Heart left ventricle (tissue), 13 donors: ENCODE results near the gene UPP1.

Experiments
- POLR2A ChIP-seq, 2 donors: fragments of 450-650 bp; IDR thresholded peaks; one replicate each; pipeline ENCODE4 v1.6.1; 2017; ENCODE audit warnings: antibody characterized with exemption in 2 of 2, mild to moderate bottlenecking in 2 of 2, moderate library complexity in 2 of 2
- TF ChIP-seq, protein P1 (sequence below), 12 donors: fragments of 200-600 bp; sonication (generic) in 4 of 12; IDR thresholded peaks; one replicate each; pipeline versions ENCODE4 v1.5.0 to v1.8.0; 2018 to 2022; ENCODE audit warnings: antibody characterized with exemption in 12 of 12, mild to moderate bottlenecking in 5 of 12
- donor health status: ischemic (EF 13 %, LVEDD 7.1; RV severe dilation, severe dysfunction).
- donor health status: DM: no; HTN: yes; CAD: no.
- donor health status: DM: no; HTN: no; CAD: no.
- donor health status: ischemic (EF 25% LVEDD 6.9; RV normal size, moderate dysfunction).
- donor health status: ischemic (EF 25% LVEDD 5.7; RV mildly dilated, moderate dysfunction).
- donor health status: ischemic (EF 35%, LVEDD 5.7; RV mildly dilated, moderate dysfunction).
- donor health status: nonischemic (EF 11% LVEDD 7.7; RV severe dilation, severe dysfunction).
- donor health status: DM: yes; HTN: yes; CAD: no.
- donor health status: PGD.
- donor health status: ischemic (EF 29% LVEDD 5.4; RV normal size, mild dysfunction).
- donor health status: nonischemic (EF 23%, LVEDD 6.1; RV moderate dilation, normal function).

DNA sequence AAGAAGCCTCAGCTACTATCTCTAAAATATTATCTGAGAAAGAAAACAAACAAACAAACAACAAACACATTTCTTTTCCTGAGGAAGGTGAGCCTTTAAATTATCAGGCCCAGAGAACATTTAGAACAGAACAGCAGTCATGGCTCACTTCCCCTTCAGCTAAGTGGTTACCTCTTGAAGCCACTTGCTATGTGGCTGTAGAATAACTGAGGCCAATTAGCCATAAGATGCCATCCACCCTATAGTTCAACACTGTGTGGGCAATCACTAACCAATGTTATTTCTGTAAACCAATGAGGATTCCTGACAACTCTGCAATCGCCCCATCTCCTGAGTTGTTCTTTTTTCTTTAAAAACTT lies 3.7 kb upstream of the UPP1 start:
- TF ChIP-seq, protein P1, sequence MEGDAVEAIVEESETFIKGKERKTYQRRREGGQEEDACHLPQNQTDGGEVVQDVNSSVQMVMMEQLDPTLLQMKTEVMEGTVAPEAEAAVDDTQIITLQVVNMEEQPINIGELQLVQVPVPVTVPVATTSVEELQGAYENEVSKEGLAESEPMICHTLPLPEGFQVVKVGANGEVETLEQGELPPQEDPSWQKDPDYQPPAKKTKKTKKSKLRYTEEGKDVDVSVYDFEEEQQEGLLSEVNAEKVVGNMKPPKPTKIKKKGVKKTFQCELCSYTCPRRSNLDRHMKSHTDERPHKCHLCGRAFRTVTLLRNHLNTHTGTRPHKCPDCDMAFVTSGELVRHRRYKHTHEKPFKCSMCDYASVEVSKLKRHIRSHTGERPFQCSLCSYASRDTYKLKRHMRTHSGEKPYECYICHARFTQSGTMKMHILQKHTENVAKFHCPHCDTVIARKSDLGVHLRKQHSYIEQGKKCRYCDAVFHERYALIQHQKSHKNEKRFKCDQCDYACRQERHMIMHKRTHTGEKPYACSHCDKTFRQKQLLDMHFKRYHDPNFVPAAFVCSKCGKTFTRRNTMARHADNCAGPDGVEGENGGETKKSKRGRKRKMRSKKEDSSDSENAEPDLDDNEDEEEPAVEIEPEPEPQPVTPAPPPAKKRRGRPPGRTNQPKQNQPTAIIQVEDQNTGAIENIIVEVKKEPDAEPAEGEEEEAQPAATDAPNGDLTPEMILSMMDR (IDR thresholded peaks at IDR 0.05) = no peak
- no peak for TF ChIP-seq POLR2A (IDR thresholded peaks at IDR 0.05)
